ENCODE results near the gene VTA1. TPM values are rescaled to one million over a fixed set of nuclear protein-coding genes. Genes with fewer than 3 reads are reported as not detected.

The VTA1 gene
- total RNA-seq, 4 donors from 2014 or later, result 33.6 to 55.3 (median 36.2) TPM

DNA sequence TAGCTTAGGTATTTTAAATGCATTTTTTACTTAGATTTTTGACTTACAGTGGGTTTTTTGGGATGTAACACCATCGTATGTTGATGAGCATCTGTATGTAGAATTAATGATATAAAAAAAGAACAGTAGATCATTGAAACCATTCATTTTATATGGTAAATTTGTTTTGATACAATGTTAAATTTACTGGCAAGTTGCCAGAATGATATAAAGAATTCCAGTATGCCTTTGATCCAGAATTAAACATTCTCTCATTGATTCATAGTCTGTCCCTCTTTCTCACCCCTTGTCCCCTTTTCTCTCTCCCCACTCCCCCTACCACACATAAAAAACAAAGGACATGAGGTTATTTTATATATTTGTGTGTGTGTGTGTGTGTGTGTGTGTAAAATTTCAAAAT is 45.3 kb downstream of the VTA1 start:
- WGBS, 2 donors, result 69 to 71% methylated on average over 1 of the region's 1 CpG

DNA sequence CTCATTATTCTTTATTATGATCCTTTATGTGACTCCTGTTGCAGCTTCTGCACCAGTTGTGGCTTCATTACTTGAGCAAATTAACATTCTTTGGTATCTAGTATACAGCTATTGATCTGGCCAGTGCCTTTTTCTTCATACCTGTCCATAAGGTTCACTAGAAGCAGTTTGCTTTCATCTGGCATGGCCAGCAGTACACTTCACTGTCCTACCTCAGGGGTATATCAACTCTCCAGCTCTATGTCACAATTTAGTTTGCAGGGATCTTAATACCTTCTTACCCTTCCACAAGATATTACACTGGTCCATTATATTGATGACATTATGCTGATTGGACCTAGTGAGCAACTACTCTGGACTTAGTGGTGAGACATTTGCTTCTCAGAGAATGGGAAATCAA is 46.6 kb downstream of the VTA1 start:
- Histone ChIP-seq H3K27me3 (no peaks in the 10 kb centered on the region), H3K36me3 (peaks cover 0 to 14% (median 0%) of the 10 kb centered on the region in 3 donors)
- TF ChIP-seq POLR2A (IDR thresholded peaks at IDR 0.05) (no peak), EP300 (IDR thresholded peaks at IDR 0.05) (no peak)
- TF ChIP-seq, protein P1, sequence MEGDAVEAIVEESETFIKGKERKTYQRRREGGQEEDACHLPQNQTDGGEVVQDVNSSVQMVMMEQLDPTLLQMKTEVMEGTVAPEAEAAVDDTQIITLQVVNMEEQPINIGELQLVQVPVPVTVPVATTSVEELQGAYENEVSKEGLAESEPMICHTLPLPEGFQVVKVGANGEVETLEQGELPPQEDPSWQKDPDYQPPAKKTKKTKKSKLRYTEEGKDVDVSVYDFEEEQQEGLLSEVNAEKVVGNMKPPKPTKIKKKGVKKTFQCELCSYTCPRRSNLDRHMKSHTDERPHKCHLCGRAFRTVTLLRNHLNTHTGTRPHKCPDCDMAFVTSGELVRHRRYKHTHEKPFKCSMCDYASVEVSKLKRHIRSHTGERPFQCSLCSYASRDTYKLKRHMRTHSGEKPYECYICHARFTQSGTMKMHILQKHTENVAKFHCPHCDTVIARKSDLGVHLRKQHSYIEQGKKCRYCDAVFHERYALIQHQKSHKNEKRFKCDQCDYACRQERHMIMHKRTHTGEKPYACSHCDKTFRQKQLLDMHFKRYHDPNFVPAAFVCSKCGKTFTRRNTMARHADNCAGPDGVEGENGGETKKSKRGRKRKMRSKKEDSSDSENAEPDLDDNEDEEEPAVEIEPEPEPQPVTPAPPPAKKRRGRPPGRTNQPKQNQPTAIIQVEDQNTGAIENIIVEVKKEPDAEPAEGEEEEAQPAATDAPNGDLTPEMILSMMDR (IDR thresholded peaks at IDR 0.05), result no peak

More for the DNA sequence above, 45.3 kb downstream of the VTA1 start:
- TF ChIP-seq, protein P1 (IDR thresholded peaks at IDR 0.05), result no peak
- TF ChIP-seq POLR2A (IDR thresholded peaks at IDR 0.05) (no peak), EP300 (IDR thresholded peaks at IDR 0.05) (no peak)
- peaks cover 0 to 10% (median 0%) of the 10 kb centered on the region in 4 donors for H3K4me1 ChIP-seq
- H3K36me3 ChIP-seq, result peaks cover 0 to 10% (median 0%) of the 10 kb centered on the region in 3 donors
- no peak for DNase-seq (ENCODE audit: low spot score in 2 of 2)
- no peak overlapping the region for H3K4me3 ChIP-seq
- H3K27me3 ChIP-seq, result no peaks in the 10 kb centered on the region
- H3K27ac ChIP-seq, result no peak overlapping the region
- no peaks in the 10 kb centered on the region for H3K9me3 ChIP-seq

DNA sequence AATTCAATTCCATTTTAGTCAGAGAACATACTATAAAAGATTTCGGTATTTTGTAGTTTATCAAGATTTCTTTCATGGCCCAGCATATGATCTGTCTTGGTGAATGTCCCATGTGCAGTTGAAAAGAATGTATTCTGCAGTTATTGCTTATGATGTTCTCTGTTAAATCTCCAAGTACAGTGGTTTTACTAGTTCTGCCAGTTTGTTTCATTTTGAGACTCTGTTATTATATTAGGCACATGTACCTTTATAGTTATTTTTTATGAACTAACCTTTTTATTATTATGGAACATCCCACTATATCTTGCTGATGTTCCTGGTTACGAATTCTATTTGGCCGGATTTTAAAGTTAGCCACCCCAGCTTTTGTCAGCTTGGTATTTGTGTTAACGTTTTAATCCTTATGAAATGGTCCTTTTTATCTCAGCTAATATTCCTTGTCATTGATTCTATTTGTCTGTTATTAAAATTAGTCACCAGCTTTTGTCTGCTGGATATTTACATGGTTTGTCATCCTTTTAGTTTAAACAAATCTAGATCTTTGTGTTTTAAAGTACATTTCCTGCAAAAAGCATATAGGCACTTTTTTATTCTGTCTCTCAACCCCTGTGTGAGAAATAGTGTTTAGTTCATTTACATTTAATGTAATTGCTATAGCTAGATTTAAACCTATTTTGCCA is 48.9 kb downstream of the VTA1 start:
- no peaks in the 10 kb centered on the region for H3K27me3 ChIP-seq
- WGBS, 2 donors, result 88 to 91% methylated on average over 4 of the region's 4 CpGs
- H3K4me1 ChIP-seq, result peaks cover 0 to 8% (median 0%) of the 10 kb centered on the region in 4 donors
- TF ChIP-seq POLR2A (IDR thresholded peaks at IDR 0.05) (no peak), EP300 (IDR thresholded peaks at IDR 0.05) (no peak)
- TF ChIP-seq, protein P1 (IDR thresholded peaks at IDR 0.05), result no peak
- no peak for DNase-seq (ENCODE audit: low spot score in 2 of 2)
- H3K36me3 ChIP-seq, result peaks cover 0 to 23% (median 0%) of the 10 kb centered on the region in 3 donors
- H3K4me3 ChIP-seq, result no peak overlapping the region
- no peaks in the 10 kb centered on the region for H3K9me3 ChIP-seq
- H3K27ac ChIP-seq, result no peak overlapping the region

More for the DNA sequence above, 46.6 kb downstream of the VTA1 start:
- Histone ChIP-seq H3K4me3 (no peak overlapping the region), H3K4me1 (peaks cover 0 to 8% (median 0%) of the 10 kb centered on the region in 4 donors), H3K9me3 (no peaks in the 10 kb centered on the region), H3K27ac (no peak overlapping the region)
- DNase-seq (ENCODE audit: low spot score in 2 of 2), result no peak

DNA sequence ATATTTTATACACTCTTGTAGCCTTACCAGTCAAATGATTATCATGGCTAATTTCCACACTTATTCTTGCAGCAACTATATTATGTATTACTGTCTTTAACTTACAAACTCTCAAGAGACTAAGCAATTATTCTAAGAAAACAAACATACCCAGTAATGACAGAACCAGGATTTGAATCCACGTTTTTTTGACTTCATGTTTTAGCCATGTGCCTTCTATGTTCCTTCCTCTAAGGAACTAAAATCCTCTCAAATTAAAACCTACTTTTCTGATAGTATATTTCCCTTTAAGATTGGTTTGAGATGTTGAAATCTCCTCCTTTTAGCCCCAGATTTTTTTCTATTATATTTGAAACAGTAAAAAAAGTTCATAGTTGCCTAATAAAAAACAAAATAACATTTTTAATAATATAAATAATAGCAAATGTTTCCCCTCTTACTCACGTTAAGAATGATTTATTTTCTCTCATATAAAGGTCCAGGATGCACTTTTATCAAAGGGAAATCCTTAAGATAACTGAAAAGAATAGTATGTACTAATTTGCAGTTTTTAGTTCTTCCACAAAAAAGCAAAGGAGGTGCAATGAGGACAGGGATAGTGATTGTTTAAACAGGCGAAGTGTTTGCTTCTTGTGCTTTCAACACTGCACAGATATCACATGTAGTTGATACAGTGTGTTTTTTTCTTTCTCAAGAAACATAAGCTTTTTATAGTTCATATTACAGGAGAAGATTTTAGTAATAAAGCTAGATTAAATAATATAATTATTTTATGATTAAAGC is 54.0 kb downstream of the VTA1 start:
- Histone ChIP-seq H3K9me3 (no peaks in the 10 kb centered on the region), H3K27ac (no peak overlapping the region), H3K27me3 (no peaks in the 10 kb centered on the region), H3K4me3 (no peak overlapping the region), H3K4me1 (no peaks in the 10 kb centered on the region), H3K36me3 (peaks cover 0 to 43% (median 0%) of the 10 kb centered on the region in 3 donors)
- TF ChIP-seq POLR2A (IDR thresholded peaks at IDR 0.05), result no peak
- WGBS, 2 donors, result 57 to 63% methylated on average over 3 of the region's 3 CpGs
- DNase-seq (ENCODE audit: low spot score in 2 of 2), result no peak

DNA sequence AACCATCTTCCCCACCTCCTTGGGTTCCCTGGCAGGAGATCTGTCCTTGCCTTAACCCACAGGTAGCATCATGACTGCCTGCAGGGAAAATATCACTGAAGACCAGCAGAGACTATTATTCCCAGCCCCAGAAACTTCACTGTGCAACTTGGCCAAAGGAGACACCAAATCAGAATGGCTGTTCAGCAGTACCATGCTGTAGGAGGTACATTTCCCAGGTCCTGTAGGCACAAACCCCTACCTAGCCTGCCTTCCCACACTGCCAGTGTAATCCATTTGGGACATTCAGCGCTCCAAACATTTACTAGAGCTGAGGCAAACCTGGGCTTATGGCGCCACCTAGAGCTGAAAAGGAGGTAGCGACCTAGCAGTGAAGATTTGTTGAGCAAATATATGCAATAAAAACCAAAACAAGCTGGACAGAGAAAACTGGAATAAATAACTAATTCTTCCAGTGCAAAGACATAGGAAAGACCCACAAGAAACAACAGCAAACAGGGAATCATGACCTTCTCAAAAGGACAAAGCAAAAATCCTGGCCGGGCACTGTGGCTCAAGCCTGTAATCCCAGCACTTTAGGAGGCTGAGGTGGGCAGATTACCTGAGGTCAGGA is 60.3 kb downstream of the VTA1 start:
- H3K27ac ChIP-seq, result no peak overlapping the region
- 65 to 70% methylated on average over 4 of the region's 4 CpGs for WGBS, 2 donors
- no peak overlapping the region for H3K4me3 ChIP-seq
- no peak for DNase-seq (ENCODE audit: low spot score in 2 of 2)
- H3K27me3 ChIP-seq, result no peaks in the 10 kb centered on the region
- TF ChIP-seq, protein P1 (IDR thresholded peaks at IDR 0.05), result peak; percentile 32 to 54 (median 49)
- TF ChIP-seq EP300 (IDR thresholded peaks at IDR 0.05), result no peak
- H3K9me3 ChIP-seq, result no peaks in the 10 kb centered on the region
- peaks cover 0 to 39% (median 0%) of the 10 kb centered on the region in 3 donors for H3K36me3 ChIP-seq
- no peaks in the 10 kb centered on the region for H3K4me1 ChIP-seq

All from tibial nerve (tissue), 4 donors.